PC-3 (cell line): ENCODE results near the gene CMTM1.

ENCODE experiments used
- EZH2phosphoT487 ChIP-seq: fragments of 300-600 bp; sonication (generic); IDR thresholded peaks from 2 replicates; pipeline ENCODE4 v1.6.1; 2018; ENCODE audit warnings: mild to moderate bottlenecking, antibody characterized with exemption, low read length, borderline replicate concordance
- TF ChIP-seq, protein P1 (sequence below): fragments of 300-600 bp; sonication (generic); conservative IDR thresholded peaks from 2 replicates; pipeline ENCODE4 v1.5.1; 2017; ENCODE audit warnings: antibody characterized with exemption, low read depth, mild to moderate bottlenecking, low read length

GRCh38 chr16:66581246-66581952 is 15.2 kb downstream of the CMTM1 start:
- TF ChIP-seq, protein P1, sequence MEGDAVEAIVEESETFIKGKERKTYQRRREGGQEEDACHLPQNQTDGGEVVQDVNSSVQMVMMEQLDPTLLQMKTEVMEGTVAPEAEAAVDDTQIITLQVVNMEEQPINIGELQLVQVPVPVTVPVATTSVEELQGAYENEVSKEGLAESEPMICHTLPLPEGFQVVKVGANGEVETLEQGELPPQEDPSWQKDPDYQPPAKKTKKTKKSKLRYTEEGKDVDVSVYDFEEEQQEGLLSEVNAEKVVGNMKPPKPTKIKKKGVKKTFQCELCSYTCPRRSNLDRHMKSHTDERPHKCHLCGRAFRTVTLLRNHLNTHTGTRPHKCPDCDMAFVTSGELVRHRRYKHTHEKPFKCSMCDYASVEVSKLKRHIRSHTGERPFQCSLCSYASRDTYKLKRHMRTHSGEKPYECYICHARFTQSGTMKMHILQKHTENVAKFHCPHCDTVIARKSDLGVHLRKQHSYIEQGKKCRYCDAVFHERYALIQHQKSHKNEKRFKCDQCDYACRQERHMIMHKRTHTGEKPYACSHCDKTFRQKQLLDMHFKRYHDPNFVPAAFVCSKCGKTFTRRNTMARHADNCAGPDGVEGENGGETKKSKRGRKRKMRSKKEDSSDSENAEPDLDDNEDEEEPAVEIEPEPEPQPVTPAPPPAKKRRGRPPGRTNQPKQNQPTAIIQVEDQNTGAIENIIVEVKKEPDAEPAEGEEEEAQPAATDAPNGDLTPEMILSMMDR: no peak
- no peak for TF ChIP-seq EZH2phosphoT487
